Measurements from ENCODE around the gene C10orf95.
A peak's percentile ranks its signal among the peaks of the same experiment; 100 is the strongest.
"Not testable (repeated sequence)": the region's sequence is repeated elsewhere in the genome, so short reads cannot be mapped to it uniquely, and the experiment has no call there.

C10orf95 gene

GRCh38 chr10:102470579-102471546 lies 19.5 kb upstream of the C10orf95 start:
- DNase-seq = no peak
- in situ Hi-C loops (cut with MboI; ENCODE audit: low pct_unique_long_range_greater_than_20kb, low sequenced_read_pairs) = no loop called here

GRCh38 chr10:102468683-102469082 lies 17.3 kb upstream of the C10orf95 start:
- DNase-seq = no peak
- in situ Hi-C loops (cut with MboI; ENCODE audit: low pct_unique_long_range_greater_than_20kb, low sequenced_read_pairs) = no loop called here

- DNase-seq = peak; percentile 60
- in situ Hi-C loops (cut with MboI; ENCODE audit: low pct_unique_long_range_greater_than_20kb, low sequenced_read_pairs) = no loop called here
Measured at GRCh38 chr10:102467971-102468438, 16.7 kb upstream of the C10orf95 start.

DNA sequence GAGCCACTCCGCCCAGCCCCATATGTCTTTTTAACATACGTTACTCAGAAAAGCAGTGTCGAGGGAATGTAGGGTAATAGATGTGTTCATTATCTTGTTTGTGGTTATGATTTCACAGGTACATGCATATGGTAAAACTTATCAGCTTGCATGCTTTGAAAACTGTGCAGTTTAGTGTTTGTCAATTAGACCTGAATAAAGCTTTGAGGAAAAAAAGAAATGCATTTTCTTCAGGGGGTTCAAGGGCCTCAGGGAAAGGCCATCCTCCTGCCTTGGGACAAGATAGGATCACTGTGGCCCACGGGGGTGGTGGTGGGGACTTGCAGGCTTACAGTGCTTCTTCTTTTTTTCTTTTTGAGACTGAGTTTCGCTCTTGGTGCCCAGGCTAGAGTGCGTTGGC lies 16.0 kb upstream of the C10orf95 start:
- in situ Hi-C loops (cut with MboI; ENCODE audit: low pct_unique_long_range_greater_than_20kb, low sequenced_read_pairs) = no loop called here

DNA sequence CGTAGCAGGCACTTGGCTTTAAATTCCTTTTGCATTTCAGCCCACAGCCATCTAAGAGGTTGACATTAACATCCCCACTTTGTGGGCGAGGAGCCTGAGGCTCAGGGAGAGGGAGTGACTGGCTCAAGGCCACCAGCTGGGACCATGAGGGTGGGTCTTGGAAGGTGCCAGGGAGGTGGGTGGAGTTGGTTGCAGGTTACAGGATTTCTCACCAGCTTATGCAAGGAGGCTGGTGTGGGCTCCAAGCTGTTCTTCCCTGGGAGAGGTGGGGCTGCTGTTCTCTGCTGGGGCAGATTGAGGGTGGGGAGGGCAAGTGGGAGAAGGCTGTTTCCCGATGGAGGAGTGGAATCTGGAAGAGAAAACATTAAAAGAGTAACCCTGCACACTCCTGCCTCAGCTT lies 14.1 kb upstream of the C10orf95 start:
- in situ Hi-C loops (cut with MboI; ENCODE audit: low pct_unique_long_range_greater_than_20kb, low sequenced_read_pairs) = no loop called here
- DNase-seq = no peak

More for the DNA sequence above, 16.0 kb upstream of the C10orf95 start:
- no peak for DNase-seq

- no peak for DNase-seq
- in situ Hi-C loops (cut with MboI; ENCODE audit: low pct_unique_long_range_greater_than_20kb, low sequenced_read_pairs) = no loop called here
Measured at GRCh38 chr10:102463983-102464382, 12.6 kb upstream of the C10orf95 start.

- DNase-seq = no peak
- in situ Hi-C loops (cut with MboI; ENCODE audit: low pct_unique_long_range_greater_than_20kb, low sequenced_read_pairs) = no loop called here
Measured at GRCh38 chr10:102462512-102463054, 11.2 kb upstream of the C10orf95 start.

DNA sequence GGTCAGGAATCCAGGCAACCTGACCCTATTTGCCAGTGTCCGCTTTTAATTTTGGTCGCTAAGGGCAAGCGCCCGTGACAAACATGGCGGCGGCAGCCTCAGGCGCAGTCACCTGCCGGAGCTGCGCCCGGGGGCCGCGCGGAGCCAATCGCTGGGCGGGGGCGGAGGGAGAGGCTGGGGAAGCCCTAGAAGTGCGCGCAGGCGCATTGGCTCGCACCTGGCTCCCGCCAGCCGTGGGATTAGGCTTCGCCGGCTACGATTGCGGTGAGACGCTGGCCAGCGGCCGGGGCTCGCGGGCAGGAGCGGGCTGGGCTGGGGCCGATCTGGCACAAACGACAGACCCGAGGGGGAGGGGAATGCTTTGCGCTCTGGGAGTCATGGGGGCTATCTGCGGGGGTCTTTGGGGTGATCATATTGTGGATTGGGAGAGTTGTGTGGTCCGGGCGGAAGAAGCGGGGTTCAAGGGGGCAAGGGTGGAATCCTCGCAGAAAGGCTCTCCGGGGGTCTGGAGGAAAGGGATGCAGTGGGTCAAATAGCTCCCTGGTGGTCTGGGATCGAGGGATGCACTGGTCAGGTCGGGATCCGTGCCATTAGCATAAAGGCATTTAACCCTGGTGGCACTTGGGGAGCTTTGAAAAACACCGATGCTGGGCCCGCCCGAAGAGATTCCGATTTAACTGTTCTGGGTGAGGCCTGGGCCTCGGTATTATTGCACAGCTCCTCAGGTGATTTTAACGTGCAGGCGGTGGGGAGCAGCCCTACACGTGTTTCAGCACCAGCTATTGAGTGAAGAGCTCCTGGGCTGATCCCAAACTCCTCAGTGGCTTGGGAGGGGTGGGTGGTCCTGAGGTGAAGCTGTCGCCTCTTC lies 10.1 kb upstream of the C10orf95 start:
- peak; percentile 84 for DNase-seq
- in situ Hi-C loops (cut with MboI; ENCODE audit: low pct_unique_long_range_greater_than_20kb, low sequenced_read_pairs) = no loop called here

GRCh38 chr10:102460836-102461186 lies 9.5 kb upstream of the C10orf95 start:
- no peak for DNase-seq
- in situ Hi-C loops (cut with MboI; ENCODE audit: low pct_unique_long_range_greater_than_20kb, low sequenced_read_pairs) = no loop called here

DNA sequence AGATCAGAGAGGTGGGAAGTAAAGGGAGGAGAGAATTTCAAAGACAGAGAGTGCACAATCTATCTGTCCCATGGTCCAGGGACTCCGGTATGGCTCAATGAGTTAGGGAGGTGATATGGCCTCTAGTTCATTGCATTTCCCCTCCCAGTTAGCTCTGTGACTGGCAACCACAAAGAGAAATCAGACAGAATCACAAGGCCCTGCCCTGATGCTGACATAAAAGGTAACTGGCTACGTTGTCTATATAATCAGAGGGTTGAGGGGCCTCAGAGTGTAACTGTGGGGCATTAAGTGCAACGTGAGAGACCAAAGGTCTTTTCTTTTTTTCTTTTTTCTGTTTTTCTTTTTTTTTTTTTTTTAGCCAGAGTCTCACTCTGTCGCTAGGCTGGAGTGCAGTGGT lies 7.3 kb upstream of the C10orf95 start:
- in situ Hi-C loops (cut with MboI; ENCODE audit: low pct_unique_long_range_greater_than_20kb, low sequenced_read_pairs) = no loop called here
- DNase-seq = no peak

DNA sequence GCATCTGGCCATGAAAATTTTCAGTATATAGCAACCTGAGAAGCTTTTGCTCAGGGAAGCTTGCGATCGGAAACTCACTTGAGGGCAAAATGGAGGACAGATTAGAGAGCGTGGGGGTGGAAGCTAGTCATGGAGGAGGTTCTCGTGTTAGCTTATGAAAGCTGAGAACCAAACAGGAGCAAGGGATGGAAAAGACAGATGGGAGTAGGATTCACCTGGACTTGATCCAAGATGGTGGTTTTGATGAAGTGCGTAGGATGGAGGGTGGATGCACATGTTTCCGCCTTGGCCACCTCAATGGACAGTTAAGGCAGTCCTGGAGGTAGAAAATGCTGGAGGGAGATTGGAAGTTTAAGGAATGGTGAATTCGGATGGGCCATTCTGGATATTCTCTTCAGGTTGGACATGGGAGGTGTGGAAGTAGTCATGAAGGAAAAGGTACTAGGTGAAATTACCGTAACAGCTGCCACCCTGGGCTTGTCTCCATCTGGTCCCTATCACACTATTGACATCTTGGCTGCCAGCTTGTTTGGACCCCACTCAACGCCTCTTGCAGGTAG lies 6.3 kb upstream of the C10orf95 start:
- in situ Hi-C loops (cut with MboI; ENCODE audit: low pct_unique_long_range_greater_than_20kb, low sequenced_read_pairs) = no loop called here
- no peak for DNase-seq

DNA sequence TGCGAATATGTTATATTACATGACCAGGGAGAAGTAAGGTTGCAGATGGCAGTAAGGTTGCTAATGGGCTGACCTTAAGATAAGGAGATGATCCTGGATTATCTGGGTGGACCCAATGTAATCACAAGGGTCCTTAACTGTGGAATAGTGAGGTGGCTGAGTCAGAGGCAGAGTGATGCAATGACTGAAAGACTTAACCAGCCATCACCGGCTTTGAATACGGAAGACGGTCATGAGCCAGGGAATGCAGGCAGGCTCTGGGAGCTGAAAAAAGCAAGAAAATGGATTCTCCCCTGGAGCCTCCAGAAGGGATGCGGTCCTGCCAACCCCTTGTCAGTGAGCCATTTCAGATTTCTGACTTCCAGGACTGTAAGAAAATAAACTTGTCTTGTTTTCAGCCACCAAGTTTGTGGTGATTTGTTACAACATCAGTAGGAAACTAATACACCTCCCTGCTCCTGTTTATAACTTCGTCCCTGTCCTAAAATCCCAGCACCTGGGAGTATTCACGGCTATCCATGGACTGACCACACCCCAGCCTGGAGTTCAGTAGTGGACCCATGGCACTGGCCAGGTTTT lies 4.6 kb upstream of the C10orf95 start:
- in situ Hi-C loops (cut with MboI; ENCODE audit: low pct_unique_long_range_greater_than_20kb, low sequenced_read_pairs) = no loop called here
- no peak for DNase-seq

DNA sequence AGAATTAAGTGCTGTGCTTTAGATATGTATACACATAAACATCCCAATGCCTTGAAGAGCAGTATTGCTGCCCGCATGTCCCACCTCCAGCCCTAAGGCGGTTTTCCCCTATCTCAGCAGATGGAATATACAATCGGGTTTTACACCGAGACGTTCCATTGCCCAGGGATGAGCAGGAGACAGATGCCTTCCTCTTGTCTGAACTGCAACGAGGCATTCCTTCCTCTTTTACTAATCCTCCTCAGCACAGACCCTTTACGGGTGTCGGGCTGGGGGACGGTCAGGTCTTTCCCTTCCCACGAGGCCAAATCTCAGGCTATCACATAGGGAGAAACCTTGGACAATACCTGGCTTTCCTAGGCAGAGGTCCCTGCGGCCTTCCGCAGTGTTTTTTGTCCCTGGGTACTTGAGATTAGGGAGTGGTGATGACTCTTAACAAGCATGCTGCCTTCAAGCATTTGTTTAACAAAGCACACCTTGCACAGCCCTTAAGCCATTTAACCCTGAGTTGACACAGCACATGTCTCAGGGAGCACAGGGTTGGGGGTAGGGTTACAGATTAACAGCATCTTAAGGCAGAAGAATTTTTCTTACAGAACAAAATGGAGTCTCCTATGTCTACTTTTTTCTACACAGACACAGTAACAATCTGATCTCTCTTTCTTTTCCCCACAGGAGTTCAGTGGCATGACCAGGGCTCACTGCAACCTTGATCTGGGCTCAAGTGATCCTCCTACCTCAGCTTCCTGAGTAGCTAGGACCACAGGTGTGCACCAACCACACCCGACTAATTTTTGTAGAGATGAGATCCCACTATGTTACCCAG lies 3.5 kb upstream of the C10orf95 start:
- in situ Hi-C loops (cut with MboI; ENCODE audit: low pct_unique_long_range_greater_than_20kb, low sequenced_read_pairs); DNase-seq: not testable (repeated sequence)

GRCh38 chr10:102453502-102453901 lies 2.2 kb upstream of the C10orf95 start:
- in situ Hi-C loops (cut with MboI; ENCODE audit: low pct_unique_long_range_greater_than_20kb, low sequenced_read_pairs) = no loop called here
- DNase-seq = no peak

GRCh38 chr10:102452672-102453340 lies 1.5 kb upstream of the C10orf95 start:
- DNase-seq = no peak
- in situ Hi-C loops (cut with MboI; ENCODE audit: low pct_unique_long_range_greater_than_20kb, low sequenced_read_pairs) = no loop called here

DNA sequence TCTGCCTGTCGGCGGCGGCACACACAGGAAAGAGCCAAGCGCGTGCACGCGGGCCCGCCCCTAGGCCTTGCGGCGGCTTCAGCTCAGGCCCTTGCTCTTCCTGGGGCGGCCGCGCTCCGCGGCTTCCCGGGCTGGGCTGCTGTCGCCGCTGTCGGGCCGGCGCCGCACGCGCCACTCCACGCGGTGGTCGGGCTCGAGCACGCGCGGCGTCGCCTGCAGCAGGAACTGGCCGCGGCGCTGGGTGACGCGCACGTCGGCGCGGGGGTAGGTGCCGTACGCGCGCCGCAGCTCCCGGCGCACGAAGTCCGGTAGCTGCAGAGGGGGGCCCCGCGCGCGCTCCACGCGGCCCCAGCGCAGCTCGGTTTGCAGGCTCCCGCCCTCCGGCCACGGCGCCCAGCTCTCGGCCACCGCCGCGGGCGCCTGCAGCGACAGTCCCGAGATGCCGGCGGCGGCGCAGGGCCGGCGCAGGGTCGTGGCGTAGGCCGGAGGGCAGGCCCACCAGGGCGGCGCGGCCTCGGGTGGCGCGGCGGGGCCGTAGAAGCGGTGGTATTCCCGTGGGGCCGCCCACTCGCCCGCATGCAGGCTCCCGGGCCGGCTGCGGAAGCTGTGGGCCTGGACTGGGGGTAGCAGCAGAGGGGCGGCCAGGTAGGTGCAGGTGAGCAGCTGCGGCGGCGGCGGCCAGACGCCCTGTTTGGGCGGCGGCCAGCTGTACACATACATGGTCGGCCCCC lies 804 bp downstream of the C10orf95 start:
- in situ Hi-C loops (cut with MboI; ENCODE audit: low pct_unique_long_range_greater_than_20kb, low sequenced_read_pairs) = no loop called here
- DNase-seq = peak; percentile 87

GRCh38 chr10:102450124-102450373 lies 1.3 kb downstream of the C10orf95 start:
- no peak for DNase-seq
- in situ Hi-C loops (cut with MboI; ENCODE audit: low pct_unique_long_range_greater_than_20kb, low sequenced_read_pairs) = no loop called here
